Activated CD8-positive, alpha-beta memory T cell treated with anti-CD3 and anti-CD28 coated beads for 48 hours (primary cell): ENCODE results near the gene ZER1.

Experiments
- DNase-seq, 3 experiments: peaks; one replicate each; pipeline ENCODE4 v3.0.0-alpha.2; 2020; ENCODE audit warnings: low read depth in 2 of 3, low spot score in 2 of 3

Gene ZER1

GRCh38 chr9:128742401-128742800 is 29.3 kb downstream of the ZER1 start:
- no peak for DNase-seq

DNA sequence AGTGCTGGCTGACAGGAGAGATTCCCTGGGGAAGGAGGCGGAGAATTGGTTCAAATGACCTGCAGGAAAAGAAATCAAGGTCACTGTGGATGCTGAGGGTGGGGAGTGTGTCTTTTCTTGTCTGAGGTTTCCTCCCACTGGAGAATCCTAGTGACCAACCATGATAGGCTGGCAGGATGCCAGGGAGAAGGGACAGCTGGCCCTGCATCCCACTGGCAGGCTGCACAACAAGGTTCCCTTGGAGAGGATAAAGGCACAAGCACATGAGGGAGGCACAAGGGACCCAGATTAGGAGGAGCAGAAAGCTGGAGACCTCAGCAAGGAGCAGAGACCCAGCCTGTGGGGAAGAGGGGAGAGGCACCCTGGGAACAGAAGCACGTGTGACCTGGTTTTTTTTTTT is 36.4 kb downstream of the ZER1 start:
- no peak for DNase-seq

DNA sequence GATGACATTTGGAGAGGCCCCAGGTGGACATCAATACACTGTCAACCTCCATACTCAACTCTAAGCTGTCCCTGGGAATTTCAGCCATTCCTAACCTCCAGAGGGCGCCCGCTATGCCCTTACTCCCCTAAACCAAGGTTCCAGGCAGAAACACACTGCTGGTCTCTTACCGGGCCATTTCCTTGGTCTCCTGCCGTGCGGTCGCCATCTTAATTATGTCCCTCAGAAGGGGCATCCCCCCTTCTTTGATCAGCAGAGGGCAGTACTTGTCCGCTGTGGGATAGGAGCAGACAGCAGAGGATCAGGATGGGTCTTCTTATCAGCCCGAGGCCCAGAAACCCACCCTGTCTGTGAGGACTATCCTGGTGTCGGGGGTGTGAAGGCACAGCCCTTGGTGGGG is 38.5 kb downstream of the ZER1 start:
- DNase-seq = no peak

- DNase-seq = no peak
These were observed 39.2 kb downstream of the ZER1 start for GRCh38 chr9:128732576-128732975.

DNA sequence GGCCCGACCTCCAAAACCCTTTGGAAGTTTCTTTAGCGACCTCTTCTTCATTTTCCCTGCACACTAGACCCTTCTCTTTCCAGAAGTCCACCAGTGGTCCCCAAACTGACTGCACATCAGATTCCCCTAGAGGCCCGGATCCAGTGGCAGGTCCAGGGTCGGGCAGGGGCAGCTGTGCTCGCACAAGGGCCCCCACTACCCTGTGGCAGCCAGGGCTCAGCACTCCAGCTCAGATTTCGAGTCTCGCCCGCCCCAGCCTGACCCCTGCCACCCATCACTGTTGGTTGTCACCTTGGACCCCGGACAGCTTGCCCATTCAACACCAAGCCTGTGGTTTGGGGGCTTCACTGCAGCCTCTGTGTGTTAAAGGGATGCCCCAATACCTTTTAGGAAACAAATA is 40.0 kb downstream of the ZER1 start:
- DNase-seq = no peak

- DNase-seq = no peak
These were observed 40.6 kb downstream of the ZER1 start for GRCh38 chr9:128731093-128731492.

DNA sequence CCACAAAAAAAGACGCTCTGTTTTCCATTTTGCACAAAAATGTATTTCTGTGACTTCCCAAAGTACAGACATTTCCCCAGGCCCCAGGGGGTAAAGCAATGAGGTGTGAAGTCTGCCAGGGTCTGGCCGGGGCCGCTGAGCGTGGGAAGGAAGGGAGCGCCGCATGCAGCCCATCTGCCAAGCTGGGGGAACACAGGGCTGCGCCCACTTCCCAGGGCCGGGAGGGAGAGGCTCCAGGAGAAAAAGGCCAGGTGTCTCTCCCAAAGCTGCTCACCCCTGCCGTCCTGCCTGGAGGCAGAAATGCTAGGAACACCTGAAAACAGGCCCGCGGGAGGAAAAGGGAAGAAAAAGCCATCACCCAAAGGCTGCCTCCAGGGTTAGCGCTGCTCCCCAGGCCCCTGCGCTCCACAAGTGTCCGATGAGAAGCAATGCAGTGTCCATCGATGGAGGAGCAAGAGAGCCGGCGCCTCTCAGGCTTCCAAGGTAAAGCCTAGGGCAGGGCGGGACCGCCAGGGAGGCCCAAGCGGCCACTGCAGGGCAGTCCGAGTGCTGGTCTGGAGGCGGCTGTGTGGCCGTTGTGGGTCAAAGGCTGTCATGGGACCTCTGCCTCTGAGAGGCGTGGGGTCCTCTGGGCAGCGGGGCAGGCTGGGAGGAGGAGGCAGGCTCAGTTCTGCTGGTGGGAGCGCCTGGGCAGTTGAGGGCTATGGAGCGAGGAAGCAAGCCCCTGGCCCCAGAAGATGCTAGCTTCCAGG is 41.8 kb downstream of the ZER1 start:
- DNase-seq = no peak

- DNase-seq = no peak
These were observed 42.4 kb downstream of the ZER1 start for GRCh38 chr9:128729302-128729701.

DNA sequence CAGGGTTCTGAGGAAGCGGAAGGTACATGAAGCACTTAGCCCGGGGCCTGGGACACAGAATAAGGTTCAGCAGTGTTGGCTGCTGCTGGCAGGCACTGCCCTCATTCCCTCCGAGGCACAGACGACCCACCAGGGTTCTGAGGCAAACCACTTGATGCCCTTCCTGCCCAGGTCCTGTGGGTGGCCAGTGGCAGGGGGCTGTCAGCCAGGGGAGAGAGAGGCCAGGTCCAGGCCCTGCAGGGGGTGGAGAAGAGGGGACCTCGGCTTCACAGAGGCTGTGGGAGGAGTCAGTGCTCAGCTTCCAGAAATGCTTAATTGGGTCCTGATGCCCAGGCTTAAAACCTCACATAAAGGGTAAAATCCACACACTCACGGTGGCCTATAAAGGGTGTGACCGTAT is 43.4 kb downstream of the ZER1 start:
- DNase-seq = no peak

DNA sequence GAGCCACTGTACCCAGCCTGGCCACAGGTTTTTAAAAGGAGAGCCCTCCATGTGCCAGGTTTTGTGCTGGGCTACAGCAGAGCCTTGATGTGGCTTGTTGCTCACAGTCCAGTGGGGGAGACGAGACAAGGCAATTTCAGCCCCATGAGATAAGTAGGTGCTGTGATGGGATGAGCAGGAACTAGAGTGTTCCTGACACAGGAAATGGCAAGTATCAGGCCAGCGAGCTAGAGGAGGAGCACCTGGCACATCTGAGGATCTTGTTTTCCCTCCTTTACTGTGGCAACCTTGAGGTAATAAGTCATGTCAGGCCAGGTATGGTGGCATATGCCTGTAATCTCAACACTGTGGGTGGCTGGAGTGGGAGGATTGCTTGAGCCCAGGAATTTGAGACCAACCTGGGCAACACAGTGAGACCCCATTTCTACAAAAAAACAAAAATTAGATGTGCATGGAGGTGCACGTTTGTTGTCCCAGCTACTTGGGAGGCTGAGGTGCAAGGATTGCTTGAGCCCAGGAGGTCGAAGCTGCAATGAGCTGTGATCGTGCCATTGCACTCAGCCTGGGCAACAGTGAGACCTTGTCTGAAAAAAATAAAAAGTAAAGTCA is 44.0 kb downstream of the ZER1 start:
- no peak for DNase-seq

DNA sequence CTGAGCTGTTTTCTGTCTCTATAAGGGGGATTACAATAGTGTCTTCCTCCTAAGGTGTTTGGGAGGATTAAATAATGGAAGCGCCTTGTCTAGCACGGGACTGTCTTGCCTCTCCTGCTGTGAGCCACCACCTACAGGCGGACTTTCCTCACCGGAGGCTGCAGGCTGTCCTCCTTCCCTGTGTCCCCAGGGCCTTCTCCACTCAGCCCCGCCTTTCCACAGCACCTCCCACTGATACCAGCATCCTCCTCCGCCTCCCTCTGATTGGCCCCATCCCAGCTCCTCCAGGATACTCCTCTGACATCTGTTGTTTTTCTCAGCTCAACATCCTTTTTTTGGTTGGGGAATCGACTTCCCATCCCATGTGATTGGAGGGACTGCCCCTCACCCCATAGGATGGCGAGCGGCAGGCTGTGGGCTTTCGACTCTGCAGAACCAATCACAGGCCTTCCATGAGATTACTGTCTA is 46.9 kb downstream of the ZER1 start:
- peak in 1 of 3 experiments; percentile 17 for DNase-seq

- peak; percentile 94 to 97 (median 97) for DNase-seq
These were observed 47.6 kb downstream of the ZER1 start, which contains the start of gene ZDHHC12 for GRCh38 chr9:128723866-128724743. Gene ZDHHC12 (minus strand): TSS chr9:128724127. CDS start chr9:128724093, 34 bp downstream.

GRCh38 chr9:128723352-128723865 is 48.3 kb downstream of the ZER1 start:
- DNase-seq = no peak

- no peak for DNase-seq
These were observed 49.1 kb downstream of the ZER1 start for GRCh38 chr9:128722380-128723351.

- no peak for DNase-seq
These were observed 50.2 kb downstream of the ZER1 start for GRCh38 chr9:128721487-128722010.

DNA sequence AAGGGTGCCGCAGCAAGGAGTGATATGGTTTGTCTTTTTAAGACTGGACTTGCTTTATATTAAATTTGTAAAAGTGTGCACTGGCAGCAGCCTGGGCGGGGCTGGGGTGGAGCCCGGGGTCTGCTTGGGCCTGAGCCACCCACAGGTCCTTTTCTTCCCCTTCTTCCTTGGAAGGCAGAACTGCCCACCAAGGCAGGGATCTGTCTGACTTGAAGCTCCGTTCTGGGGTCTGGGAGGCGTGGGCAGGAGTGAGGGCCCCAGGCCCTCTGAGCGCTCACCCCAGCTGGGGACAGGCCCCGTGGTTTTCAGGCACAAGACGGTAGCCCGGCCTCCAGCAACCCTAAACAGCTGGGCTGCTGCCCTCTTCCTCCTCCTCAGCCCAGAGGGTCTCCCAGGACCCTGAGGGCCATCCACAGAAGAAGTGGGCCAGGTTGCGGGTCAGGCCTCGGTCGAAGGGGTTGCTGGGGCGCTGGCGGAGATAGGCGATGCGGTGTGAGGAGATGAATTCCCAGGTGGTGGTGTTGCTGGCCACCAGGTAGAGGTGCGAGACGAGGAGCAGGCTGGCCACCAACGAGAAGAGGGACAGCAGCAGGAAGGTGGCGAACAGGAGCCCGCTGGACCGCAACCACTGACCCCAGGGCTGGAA is 50.8 kb downstream of the ZER1 start:
- no peak for DNase-seq

- no peak for DNase-seq
These were observed 51.7 kb downstream of the ZER1 start for GRCh38 chr9:128719919-128720605.

- no peak for DNase-seq
These were observed 53.3 kb downstream of the ZER1 start for GRCh38 chr9:128718475-128718874.

DNA sequence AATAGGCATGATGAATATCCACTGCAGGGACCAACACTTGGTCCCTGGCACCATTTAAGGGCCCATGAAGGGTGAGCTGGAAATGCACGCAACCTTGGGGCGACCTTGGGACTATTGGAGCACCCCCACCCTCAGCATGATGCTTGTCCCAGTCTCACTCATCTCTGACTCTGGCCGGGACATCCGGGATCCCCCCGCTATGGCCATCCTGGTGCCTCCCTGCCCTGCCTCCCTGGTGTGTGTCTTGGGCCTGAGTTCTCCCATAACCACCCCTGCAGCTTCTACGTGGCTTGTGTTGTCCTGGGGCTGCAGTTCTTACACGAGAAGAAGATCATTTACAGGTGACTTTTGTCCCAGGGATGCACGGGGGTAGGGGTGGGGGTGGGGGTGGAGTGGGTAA is 53.7 kb downstream of the ZER1 start:
- DNase-seq = no peak
